ENCODE data around the gene ARHGAP27.
"Not testable (repeated sequence)": the region's sequence is repeated elsewhere in the genome, so short reads cannot be mapped to it uniquely, and the experiment has no call there.

The ARHGAP27 gene

DNA sequence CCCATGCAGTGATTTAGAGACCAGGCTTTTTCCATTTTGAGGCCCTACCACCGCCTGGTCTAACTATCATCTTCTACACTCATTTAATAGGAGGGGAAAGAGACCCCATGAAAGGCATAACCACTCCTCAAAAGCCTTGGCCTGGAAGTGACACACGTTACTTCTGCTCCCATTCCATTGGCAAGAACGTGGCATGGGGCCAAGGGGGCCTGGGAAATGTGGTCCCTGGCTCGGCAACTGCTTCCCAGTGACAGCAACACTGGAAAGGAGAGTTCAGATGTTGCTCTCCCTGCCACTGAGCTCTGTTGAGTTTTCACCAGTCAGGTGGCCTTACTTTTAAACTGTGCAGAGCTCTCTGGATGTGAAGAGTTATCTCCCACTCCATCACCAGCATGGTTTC is 70.7 kb downstream of the ARHGAP27 start:
- no peak for DNase-seq (ENCODE audit: low read depth)

DNA sequence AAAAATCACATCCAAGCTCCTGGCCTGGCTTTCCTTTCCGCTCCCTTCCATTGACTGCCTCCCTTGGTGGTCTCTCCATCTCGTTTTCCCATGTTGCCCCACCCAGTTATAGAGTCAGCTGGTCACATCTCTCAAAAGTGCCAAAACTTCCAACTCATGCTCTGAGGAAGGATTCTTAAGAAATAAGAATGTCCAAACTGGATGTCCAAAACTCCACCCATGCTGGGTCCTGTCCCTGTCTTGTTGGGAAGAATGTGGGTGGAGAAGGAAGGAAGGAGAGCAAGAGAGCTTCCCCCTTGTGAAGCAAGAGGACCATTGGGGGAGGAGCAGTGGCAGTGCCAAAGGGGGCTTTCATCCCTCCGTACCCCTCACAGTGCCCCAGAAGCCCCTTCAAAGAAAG is 71.2 kb downstream of the ARHGAP27 start:
- no peak for DNase-seq (ENCODE audit: low read depth)

DNA sequence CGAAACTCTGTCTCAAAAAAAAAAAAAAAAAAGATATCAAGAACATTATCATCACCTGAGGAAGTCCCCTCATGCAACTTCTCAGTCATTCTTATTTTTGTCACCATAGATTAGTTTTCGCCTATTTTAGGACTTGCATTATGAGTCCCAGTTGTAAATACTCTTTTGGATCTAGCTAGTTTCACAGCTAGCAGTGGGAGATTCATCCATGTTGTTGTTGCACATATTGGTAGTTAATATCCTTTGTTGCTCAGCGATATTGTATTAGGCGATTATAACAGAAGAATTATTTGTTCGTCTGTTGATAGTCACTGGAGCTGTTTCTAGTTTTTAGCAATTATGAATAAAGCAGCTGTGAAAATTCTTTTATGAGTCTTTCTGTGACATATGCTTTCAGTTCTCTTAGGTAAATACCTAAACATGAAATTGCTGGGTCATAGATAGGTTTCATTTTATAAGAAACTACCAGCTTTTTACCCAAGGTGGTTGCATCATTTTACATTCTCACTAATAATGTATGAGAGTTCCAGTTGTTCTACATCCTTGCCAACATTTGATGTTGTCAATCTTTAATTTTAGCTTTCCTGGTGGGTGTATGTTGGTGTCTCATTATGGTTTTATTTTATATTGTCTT is 75.2 kb downstream of the ARHGAP27 start:
- no peak for DNase-seq (ENCODE audit: low read depth)

DNA sequence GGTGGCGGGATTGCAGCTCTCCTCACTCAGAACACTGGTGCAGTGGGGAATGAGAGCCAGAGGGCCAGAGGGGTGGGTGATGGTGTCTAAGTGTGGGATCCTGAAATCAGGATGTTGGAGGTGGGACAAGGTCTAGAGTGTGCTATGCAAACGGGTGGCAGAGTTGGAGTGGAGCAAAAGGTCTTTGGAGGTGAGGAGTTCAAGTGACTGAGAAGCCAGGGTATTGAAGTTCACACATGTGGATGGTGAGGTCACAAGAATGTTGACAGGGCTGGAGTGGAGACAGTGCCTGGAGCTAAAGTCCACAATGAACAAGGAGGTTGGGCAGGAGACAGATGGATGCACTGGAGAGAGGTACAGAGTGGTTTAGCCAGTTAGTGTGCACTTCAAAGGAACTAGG is 77.6 kb downstream of the ARHGAP27 start:
- DNase-seq (ENCODE audit: low read depth) = no peak

DNA sequence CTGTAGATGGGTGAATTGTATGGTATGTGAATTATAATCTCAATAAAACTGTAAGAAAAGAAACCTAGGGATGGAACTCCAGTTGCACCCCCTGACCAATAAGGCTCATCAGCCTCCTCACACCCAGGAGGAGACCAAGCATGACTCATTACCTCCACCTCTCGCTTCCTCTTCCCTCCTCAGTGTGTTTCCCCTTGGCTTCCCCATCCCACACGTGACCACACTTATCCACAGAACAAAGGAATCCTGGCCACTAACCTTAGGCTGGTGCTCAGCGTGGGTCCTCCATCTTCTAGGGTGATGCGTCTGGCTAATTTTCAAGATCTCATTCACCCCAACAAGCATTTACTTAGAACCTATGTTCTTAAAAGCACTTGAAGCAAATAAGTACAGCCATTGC is 79.6 kb downstream of the ARHGAP27 start:
- no peak for DNase-seq (ENCODE audit: low read depth)

DNA sequence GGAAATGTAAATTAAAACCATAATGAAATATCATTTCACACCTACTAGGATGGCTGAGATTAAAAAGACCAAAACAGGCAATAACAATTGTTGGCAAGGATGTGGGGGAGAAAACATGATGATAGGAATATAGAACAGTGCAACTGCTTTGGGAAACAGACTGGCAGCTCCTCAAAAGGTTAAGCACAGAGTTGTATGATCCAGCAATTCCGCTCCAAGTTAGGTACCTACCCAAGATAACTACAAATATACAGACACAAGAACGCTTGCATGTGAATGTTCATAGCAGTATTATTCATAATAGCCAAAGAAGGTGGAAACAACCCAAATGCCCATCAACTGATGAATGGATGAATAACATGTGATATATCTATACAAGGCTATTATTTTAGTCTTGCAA is 80.8 kb downstream of the ARHGAP27 start:
- DNase-seq (ENCODE audit: low read depth) = no peak

DNA sequence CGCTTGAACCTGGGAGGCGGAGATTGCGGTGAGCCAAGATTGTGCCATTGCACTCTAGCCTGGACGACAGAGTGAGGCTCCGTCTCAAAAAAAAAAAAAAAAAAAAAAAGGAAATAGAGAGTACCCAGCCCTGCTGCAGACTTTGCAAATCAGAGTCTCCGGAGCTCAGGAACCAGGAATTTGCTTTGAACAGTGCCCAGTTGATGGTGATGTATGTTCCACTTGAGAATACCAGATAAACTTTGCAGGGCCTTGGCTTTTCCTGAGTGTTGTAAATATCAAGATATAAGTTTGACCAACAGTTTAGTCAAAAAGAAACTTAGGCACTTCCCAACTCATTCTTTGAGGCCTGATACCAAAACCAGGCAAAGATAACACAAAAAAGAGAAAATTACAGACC is 85.2 kb downstream of the ARHGAP27 start:
- no peak for DNase-seq (ENCODE audit: low read depth)

DNA sequence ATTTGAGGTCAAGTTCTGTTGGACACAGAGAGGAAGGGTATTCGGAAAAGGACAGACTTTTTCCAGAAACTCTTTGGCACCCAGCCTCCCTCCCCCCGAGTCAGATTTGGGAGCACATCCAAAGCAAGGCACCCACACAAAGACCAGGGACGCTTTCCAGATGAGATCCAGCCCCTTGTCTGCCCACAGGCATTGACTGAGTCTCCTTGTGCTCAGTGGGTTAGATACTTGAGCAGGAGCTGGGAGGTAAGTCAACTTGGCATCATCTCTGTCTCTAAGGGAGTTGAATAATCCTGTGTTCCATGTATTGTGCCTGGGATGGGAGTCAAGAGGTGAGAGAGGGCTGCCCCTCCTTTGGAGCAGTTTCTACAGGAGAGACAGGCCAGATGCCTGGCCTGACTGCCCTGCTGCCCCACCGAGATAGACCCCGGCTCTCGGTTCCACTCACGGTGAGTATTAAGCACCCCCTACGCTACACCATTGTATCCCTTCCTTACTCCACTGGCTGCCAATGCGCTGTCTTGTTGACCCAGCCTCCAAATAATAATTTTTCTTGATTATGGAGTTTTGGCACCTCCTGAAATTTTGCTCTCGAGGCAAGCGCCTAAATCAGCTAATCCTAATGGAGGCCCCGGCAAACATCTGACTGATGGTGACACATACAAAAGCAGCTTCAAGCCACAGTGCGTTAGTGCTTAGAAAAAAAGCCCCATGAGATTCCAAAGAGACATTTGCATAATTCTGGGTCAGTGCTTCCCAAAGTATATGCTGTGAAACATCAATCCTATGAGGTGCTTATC is 86.3 kb downstream of the ARHGAP27 start:
- DNase-seq (ENCODE audit: low read depth) = no peak

DNA sequence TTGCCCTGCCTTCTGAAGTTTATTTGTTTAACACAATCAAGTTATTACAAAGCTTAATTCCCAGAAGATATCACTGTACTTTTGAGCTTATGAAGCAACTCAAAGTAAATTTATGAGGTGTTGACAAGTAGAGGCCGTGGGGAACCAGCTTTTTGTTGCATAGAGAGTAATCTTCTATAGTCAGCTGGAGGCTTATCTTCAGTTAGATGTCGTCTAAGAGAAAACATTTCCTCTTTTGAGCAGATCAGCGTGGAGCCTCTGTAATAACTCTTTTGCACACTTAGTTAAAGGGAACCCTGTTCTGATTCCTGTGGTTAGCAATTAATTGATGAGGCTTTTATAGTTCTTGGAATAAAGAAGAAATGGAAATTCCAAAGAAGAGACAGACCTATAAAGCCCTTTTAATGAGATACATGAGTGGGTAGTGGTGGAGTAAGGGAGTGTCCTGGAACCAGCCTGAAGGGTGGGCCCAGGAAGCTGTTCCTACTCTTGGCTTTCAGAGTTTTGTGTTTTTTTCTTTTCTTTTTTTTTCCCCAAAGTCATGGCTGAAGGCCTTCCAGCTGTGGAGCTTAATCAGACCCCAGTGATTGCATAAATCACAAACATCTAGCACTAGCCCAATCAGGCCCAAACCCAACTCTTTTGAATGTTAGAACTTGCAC is 87.0 kb downstream of the ARHGAP27 start:
- DNase-seq (ENCODE audit: low read depth) = peak; percentile 43

DNA sequence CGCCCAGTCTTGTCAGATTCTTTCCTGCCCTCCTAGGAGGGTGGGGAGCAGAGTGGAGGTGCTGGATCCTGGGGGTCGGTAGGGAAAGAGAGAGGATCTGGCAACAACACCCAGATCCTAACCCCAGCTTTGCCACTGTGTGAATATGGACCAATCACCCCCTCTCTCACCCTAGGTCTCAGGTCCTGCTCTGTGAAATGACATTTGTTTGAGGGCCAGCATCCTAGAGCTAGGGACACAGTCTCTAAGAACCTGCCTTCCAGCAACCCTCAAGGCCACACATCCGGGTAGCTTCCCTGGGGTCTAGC is 87.5 kb downstream of the ARHGAP27 start:
- no peak for DNase-seq (ENCODE audit: low read depth)

DNA sequence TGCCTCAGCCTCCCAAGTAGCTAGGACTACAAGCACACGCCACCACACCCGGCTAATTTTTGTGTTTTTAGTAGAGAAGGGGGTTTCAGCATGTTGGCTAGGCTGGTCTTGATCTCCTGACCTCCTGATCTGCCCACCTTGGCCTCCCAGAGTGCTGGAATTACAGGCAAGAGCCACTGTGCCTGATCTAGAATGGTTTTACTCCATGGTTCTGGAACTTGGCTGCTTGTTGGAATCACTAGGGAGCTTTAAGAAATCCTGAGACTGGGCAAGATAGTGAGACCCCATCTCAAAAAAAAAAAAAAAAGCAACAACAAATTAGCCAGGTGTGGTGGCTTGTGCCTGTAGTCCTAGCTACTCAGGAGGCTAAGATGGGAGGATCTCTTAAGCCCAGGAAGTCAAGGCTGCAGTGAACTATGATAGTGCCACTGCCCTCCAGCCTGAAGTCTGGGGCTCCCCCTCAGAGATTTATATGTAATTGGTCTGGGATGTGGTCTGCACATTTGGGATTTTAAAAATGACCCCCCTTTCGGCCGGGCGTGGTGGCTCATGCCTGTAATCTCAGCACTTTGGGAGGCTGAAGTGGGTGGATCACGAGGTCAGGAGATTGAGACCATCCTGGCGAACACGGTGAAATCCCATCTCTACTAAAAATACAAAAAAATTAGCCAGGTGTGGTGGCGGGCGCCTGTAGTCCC is 88.6 kb downstream of the ARHGAP27 start:
- DNase-seq (ENCODE audit: low read depth) = not testable (repeated sequence)
